Myometrial cell (primary cell): ENCODE data around the gene RGS7. TPM values are rescaled to one million over a fixed set of nuclear protein-coding genes. Genes with fewer than 3 reads are reported as not detected.

ENCODE experiments used
- total RNA-seq: library from RNA; depleted of rRNA; stranded (reverse); fragments of >200 nt; gene quantifications from 2 replicates; pipeline ENCODE4 v1.2.3, GENCODE V29; 2015

The RGS7 gene
- under 0.01 and 0.29 TPM in 2 replicates for total RNA-seq

GRCh38 chr1:241356519-241357365 lies at the start of gene RGS7:
Gene RGS7 (minus strand): TSS chr1:241357205.

Other genes with a start within 250 kb of the RGS7 start
- 119 and 129 TPM in 2 replicates for gene FH, start 162.6 kb upstream of the RGS7 start, total RNA-seq
- not detected in 2 replicates for gene KMO, start 175.2 kb upstream of the RGS7 start, total RNA-seq